AG09319 (cell line): ENCODE results near the gene CCDC9B.

Experiments
- DNase-seq: peaks from one replicate; pipeline ENCODE4 v3.0.0-alpha.2; 2010; ENCODE audit warnings: low read depth; ENCODE audit errors: extremely low read depth
- CTCF ChIP-seq: IDR thresholded peaks from 2 replicates; pipeline ENCODE4 v1.5.1; 2011; ENCODE audit warnings: low read depth, mild to moderate bottlenecking, inconsistent platforms, low read length, moderate library complexity

CCDC9B gene

GRCh38 chr15:40300367-40300766, 40.4 kb downstream of the CCDC9B start:
- no peak for TF ChIP-seq CTCF
- no peak for DNase-seq

GRCh38 chr15:40298216-40298935, 42.4 kb downstream of the CCDC9B start:
- TF ChIP-seq CTCF, result no peak
- no peak for DNase-seq

- no peak for DNase-seq
- TF ChIP-seq CTCF, result no peak
Measured at GRCh38 chr15:40297356-40297755, 43.4 kb downstream of the CCDC9B start.

- no peak for TF ChIP-seq CTCF
Measured at GRCh38 chr15:40296561-40297230, 44.0 kb downstream of the CCDC9B start.

GRCh38 chr15:40295877-40296560, 44.7 kb downstream of the CCDC9B start:
- no peak for TF ChIP-seq CTCF
- no peak for DNase-seq

More at GRCh38 chr15:40296561-40297230, 44.0 kb downstream of the CCDC9B start:
- no peak for DNase-seq

GRCh38 chr15:40295297-40295696, 45.4 kb downstream of the CCDC9B start:
- DNase-seq, result no peak
- no peak for TF ChIP-seq CTCF
